Subcutaneous adipose tissue (tissue), 4 donors: ENCODE measurements around the gene MC1R. TPM values are rescaled to one million over a fixed set of nuclear protein-coding genes. Genes with fewer than 3 reads are reported as not detected.

ENCODE experiments used
- total RNA-seq, 4 donors: library from RNA; depleted of rRNA; stranded (reverse); fragments of >200 nt; gene quantifications; one replicate each; pipeline ENCODE4 v1.1.0, GENCODE V29; 2016
- TF ChIP-seq, protein P1 (sequence below): fragments of 450-650 bp; IDR thresholded peaks from one replicate; pipeline ENCODE4 v1.5.1; 2016; ENCODE audit warnings: low read depth, mild to moderate bottlenecking, control low read depth, antibody characterized with exemption, moderate library complexity

Gene MC1R
- total RNA-seq, 4 donors from 2014 or later = 0.98 to 5.3 (median 3.8) TPM

DNA sequence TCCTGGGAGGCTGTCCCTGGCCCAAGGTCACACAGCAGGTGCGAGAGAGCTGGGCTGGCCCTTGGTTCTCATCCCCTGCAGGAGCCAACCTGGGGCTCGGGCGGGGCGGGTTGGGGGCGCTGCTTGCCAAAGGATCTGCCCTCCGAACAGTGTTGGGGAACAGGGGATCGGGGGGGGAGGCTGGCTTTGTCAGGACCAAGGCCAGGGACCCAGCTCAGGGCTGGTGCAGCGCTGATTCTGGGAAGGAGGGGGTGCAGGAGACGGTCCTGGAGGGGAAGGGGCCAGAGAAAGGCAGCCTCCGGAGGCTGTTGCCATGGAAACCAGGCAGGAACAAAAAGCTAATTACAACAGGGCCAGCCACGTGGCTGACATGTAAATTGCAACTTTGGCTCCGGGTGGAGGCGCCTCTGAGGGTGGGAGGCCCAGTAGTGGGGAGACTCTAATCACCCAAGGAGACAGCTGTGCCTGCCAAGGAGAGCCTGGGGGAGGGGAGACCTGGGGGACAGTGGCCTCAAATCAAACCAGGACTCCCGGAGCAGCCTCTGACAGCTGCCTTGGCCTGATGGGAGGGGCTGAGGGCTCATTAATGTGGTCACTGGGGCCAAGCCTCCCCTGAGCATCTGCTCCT lies 5.7 kb downstream of the MC1R start:
- TF ChIP-seq, protein P1, sequence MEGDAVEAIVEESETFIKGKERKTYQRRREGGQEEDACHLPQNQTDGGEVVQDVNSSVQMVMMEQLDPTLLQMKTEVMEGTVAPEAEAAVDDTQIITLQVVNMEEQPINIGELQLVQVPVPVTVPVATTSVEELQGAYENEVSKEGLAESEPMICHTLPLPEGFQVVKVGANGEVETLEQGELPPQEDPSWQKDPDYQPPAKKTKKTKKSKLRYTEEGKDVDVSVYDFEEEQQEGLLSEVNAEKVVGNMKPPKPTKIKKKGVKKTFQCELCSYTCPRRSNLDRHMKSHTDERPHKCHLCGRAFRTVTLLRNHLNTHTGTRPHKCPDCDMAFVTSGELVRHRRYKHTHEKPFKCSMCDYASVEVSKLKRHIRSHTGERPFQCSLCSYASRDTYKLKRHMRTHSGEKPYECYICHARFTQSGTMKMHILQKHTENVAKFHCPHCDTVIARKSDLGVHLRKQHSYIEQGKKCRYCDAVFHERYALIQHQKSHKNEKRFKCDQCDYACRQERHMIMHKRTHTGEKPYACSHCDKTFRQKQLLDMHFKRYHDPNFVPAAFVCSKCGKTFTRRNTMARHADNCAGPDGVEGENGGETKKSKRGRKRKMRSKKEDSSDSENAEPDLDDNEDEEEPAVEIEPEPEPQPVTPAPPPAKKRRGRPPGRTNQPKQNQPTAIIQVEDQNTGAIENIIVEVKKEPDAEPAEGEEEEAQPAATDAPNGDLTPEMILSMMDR = no peak

DNA sequence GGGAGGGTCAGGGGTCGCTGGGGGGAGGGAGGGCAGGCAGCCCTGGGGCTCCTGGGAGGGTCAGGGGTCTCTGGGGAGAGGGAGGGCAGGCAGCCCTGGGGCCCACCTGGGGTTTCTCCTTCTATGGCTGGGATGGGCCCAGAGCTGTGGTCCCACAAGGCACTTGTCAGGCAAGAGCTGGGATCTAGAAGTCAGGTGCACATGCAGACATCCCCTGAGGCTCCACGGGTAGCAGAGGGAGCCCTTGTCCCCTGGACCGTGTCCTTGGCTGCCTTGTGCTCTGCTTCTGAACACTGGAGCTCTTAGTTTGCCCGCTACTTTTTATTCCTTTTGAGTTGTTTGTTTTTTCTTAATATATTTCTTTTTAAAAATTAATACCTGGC lies 6.3 kb downstream of the MC1R start:
- TF ChIP-seq, protein P1 = no peak

DNA sequence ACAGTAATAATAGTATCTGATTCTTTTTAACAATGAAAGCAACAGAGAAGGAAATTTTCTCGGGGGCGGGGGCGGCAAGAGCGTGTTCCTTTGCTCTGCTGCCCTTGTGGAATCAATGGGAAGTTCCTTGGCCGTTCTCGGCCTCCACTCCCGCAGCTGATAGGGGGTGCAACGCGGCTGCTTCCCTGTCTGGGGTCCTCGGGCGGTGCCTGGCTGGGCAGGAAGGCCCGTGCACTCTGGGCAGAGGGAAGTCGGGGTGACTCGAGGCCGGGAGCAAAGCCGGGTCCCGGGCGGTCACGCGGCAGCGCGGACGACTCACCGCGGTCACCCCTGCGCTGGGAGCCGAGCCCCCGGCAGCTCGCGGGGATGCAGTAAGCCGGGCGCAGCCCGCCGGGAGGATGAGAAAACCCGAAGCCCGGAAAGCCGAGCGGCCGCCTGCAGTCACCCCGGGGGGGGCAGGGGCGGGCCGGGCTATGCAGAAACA lies 7.0 kb downstream of the MC1R start:
- TF ChIP-seq, protein P1 = no peak

DNA sequence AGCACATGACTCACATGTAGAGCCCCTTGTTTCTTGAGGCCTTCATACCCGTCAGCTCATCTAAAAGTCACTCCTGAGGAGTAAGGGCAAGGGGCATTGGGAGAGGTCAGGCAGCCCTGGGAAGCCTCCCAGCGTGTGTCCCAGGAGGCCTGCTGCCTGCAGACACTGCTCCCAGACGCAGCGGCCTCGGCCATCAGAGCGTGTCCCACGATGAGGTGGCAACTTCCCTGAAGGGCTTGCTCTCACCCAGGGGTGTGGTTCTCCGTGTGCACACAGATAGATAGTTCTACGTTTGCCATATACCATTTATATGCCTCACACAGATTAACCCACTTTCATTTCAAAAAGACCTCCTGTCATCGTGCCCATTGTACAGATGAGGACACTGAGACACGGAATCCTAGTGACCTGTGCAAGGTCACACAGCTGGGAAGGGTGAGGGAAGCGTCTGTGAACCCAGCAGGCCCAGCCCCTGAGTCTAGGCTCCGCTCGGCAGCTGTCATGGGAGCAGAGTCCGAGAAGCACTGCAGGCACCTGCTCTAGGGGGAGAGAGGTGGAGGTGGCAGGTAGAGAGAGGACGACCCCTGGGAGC lies 12.7 kb downstream of the MC1R start:
- TF ChIP-seq, protein P1 = no peak

DNA sequence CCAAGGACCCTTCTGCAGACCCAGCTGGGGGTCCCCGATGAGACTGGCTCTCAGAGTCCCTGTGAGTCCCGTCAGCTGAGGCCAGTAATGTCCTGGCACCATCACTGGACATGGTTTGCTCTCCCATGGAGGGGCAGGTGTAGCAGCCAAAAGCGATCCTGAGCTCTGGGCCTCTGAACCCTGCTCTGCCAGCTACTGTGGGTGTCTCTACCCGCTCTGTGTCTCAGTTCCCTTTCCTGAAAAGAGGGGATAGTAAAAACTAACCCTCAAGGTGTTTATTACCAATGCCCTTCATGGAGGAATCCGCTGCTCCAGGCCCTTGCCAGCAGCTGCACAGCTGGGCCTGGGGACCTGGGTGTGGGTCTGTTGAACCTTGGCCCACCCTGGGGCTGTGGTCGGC lies 13.3 kb downstream of the MC1R start:
- TF ChIP-seq, protein P1 = no peak

DNA sequence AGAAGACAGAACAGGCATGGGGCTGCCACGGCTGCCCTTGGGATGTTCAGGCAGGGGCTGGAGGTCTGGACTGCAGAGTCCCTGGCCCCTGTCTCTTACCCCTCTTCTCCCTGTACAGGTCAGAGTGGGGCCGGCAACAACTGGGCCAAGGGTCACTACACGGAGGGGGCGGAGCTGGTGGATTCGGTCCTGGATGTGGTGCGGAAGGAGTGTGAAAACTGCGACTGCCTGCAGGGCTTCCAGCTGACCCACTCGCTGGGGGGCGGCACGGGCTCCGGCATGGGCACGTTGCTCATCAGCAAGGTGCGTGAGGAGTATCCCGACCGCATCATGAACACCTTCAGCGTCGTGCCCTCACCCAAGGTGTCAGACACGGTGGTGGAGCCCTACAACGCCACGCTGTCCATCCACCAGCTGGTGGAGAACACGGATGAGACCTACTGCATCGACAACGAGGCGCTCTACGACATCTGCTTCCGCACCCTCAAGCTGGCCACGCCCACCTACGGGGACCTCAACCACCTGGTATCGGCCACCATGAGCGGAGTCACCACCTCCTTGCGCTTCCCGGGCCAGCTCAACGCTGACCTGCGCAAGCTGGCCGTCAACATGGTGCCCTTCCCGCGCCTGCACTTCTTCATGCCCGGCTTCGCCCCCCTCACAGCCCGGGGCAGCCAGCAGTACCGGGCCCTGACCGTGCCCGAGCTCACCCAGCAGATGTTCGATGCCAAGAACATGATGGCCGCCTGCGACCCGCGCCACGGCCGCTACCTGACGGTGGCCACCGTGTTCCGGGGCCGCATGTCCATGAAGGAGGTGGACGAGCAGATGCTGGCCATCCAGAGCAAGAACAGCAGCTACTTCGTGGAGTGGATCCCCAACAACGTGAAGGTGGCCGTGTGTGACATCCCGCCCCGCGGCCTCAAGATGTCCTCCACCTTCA lies 16.2 kb downstream of the MC1R start:
- TF ChIP-seq, protein P1 = no peak

DNA sequence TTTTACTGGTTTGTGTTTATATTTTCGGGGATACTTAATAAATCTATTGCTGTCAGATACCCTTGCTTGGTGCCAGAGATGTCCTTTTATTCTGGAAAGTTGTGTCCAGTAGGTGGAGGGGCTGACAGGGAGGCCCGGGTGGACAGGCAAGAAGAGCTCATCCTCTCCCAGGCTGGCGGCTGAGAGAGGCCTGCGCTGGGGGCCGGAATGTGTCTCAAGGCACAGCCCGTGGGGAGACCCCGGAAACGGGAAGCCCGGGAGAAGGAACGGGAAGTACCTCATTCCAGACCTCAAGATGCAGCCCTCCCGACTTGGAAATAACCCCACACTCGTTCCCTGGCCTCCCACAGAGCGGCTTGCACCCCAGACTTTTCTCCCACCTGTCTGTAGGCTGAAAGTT lies 17.4 kb downstream of the MC1R start:
- TF ChIP-seq, protein P1 = no peak
